GM13976 (cell line): ENCODE measurements around the gene EFL1.

Experiments
- DNase-seq: peaks from one replicate; pipeline ENCODE4 v3.0.0; 2012; ENCODE audit warnings: low spot score
- in situ Hi-C: fragments of 300-500 bp; cut with MboI; formaldehyde crosslinking; loops from one replicate; pipeline ENCODE4 v1.12.0; 2022; ENCODE audit warnings: low sequenced_read_pairs, mixed read lengths, inconsistent platforms; ENCODE audit not compliant: unreplicated experiment
- TF ChIP-seq, protein P1 (sequence below): IDR thresholded peaks from 2 replicates; pipeline ENCODE4 v1.5.1; 2012; ENCODE audit warnings: borderline replicate concordance, mild to moderate bottlenecking; ENCODE audit not compliant: insufficient read depth; ENCODE audit errors: extremely low read depth, missing control alignments, control extremely low read depth

EFL1 gene

DNA sequence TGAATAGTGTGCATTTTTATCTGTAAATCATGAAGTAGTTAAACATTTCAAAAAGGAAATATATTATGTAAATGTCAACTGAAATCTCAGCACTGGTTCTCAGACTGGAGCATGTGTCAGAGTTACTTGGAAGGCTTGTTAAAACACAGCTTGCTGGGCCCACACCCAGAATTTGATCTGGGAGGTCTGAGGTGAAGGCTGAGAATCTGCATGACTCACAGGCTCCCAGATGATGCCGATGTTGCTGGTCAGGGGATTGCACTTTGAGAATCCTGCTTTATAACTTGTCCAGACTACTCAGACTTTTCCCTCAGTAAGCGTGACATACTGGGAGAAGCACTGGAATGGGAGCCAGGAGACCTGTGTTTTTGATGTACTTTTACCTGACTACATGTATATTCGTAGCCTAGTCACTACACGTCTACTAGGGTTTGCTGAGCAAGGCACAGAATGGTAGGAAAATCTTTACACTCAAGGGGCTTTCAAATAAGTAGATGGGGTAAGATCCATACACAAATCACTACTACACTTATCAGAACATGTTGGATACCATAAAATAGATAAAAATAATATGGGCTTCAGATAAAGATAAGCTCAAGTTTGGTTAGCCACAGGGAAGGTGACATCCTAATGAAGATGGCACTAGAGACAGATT, 139.7 kb downstream of the EFL1 start:
- in situ Hi-C loops = no loop called here
- no peak for DNase-seq
- TF ChIP-seq, protein P1, sequence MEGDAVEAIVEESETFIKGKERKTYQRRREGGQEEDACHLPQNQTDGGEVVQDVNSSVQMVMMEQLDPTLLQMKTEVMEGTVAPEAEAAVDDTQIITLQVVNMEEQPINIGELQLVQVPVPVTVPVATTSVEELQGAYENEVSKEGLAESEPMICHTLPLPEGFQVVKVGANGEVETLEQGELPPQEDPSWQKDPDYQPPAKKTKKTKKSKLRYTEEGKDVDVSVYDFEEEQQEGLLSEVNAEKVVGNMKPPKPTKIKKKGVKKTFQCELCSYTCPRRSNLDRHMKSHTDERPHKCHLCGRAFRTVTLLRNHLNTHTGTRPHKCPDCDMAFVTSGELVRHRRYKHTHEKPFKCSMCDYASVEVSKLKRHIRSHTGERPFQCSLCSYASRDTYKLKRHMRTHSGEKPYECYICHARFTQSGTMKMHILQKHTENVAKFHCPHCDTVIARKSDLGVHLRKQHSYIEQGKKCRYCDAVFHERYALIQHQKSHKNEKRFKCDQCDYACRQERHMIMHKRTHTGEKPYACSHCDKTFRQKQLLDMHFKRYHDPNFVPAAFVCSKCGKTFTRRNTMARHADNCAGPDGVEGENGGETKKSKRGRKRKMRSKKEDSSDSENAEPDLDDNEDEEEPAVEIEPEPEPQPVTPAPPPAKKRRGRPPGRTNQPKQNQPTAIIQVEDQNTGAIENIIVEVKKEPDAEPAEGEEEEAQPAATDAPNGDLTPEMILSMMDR = no peak

DNA sequence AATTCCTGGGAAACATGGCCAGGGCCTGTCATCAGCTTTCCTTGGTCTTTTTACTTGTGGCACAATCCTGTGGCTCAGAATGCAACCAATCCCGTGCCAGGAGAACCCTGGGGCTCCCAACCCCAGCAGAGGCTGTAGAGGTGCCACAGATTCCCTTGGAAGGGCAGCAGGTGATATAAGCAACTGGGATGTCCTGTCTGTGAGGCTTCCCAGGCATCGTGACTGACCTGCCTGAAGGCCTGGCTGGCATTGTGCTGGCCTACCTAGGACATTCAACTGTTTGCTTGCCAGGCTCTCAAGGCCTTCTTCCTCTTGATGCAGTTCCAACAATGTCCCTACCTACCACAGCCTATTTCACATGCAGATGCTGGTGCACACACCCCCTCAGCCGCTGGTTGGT, 144.5 kb downstream of the EFL1 start:
- no peak for DNase-seq
- in situ Hi-C loops = no loop called here
- TF ChIP-seq, protein P1 = no peak

DNA sequence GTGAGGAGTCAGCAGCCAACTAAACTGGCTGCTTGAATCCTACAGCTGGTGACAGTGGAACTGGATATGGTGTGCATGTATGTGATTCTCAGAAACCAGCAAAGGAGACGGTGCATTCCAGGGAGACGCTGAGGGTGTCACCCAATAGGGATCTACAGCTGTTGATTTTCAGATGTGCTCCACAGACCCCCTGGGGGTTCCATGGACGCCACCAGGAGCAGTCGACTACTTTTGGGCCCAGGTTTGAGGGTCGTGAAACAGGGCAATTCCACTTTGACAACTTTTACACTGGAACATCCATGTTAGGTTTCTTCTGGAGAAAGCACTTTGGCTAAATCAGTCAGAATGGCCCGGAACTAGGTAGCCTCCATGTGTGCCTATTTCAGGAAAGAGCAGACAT, 145.2 kb downstream of the EFL1 start:
- DNase-seq = no peak
- TF ChIP-seq, protein P1 = no peak
- in situ Hi-C loops = no loop called here

DNA sequence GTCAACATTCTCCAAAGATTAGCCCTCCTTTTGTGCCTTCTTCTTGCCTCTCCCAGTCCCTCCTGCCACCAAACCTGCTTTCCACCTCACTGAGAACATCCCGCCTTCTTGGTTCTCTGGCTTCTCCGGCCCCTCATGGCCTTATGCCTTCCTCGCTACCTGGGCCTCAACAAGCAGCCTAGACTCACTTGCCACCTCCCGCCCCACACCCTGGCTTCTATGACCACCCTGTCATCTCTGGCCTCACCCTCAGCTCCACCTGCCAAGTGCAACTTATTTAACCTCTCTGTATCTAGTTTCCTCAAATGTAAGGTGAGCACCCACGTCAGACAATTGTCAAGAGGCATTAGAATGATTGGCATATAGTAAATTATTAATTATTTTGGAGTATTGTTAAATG, 147.9 kb downstream of the EFL1 start:
- TF ChIP-seq, protein P1 = no peak
- in situ Hi-C loops = no loop called here
- no peak for DNase-seq

DNA sequence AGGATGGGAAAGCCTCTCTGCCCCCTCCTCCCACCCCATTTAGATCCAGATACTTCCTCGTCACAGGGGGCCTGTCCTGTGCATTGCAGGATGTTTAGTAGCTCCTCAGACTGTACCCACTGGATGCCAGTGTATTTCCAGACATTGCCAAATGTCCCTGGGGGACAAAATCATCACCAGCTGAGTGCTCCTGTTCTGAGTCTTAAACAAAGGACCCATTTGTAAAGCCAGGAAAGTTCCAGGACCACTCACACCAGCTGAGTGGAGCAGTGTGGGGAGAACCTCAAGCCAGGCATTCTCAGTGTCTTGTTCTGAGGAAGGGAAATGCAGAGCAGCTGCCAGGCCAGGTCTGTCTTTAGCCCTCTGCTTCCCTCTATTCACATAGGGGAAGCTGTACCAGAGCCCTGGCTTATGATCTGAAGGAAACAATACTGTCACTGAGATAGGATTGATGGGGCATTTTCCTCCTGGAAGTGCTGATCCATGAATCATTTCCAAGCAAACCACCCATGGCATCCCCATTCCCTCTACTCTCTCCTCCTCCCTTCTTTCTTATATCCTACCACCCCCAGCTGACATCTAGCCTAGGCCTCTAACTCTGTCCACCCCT, 149.3 kb downstream of the EFL1 start:
- TF ChIP-seq, protein P1 = no peak
- in situ Hi-C loops = no loop called here
- DNase-seq = no peak

DNA sequence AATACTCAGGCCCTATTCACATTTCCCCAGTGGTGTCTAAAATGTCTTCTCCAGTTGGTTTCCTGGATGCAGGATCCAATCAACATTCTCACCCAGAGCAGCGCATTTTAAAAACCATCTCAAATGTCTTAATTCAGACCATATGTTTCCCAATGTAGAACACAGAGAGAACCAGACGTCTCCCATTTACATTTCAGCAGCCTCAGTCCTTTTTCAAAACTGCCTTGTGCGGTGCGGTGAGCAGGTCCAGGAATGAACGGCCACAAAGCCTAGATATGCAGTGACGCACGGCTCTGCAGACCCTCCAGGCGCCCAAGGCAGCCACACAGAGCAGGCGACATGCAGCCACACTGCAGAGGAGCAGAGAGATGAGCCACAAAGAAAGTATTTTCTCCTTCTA, 150.6 kb downstream of the EFL1 start:
- TF ChIP-seq, protein P1 = no peak
- no peak for DNase-seq
- in situ Hi-C loops = no loop called here
